ENCODE measurements around the gene SLC6A3. TPM values are rescaled to one million over a fixed set of nuclear protein-coding genes. Genes with fewer than 3 reads are reported as not detected.
A peak's percentile ranks its signal among the peaks of the same experiment; 100 is the strongest.

SLC6A3 gene
- total RNA-seq, 4 donors from 2014 or later, result 0.16 TPM; not detected in 3

GRCh38 chr5:1436036-1436435, 9.2 kb downstream of the SLC6A3 start:
- no peak for TF ChIP-seq CTCF (IDR thresholded peaks at IDR 0.05)
- no peak for TF ChIP-seq POLR2A (IDR thresholded peaks at IDR 0.05)
- no peak for TF ChIP-seq POLR2AphosphoS5 (IDR thresholded peaks at IDR 0.05)
- TF ChIP-seq EP300 (IDR thresholded peaks at IDR 0.05), result no peak
- Histone ChIP-seq H3K4me3 (no peak overlapping the region), H3K9me3 (no peaks in the 10 kb centered on the region), H3K4me1 (no peaks in the 10 kb centered on the region), H3K36me3 (no peaks in the 10 kb centered on the region), H3K27ac (no peak overlapping the region), H3K27me3 (peaks cover 24% of the 10 kb centered on the region)
- WGBS, result 83% methylated on average over 2 of the region's 10 CpGs
- DNase-seq (ENCODE audit: low spot score in 2 of 2), result no peak

- Histone ChIP-seq H3K4me1 (no peaks in the 10 kb centered on the region), H3K27me3 (peaks cover 19% of the 10 kb centered on the region), H3K36me3 (no peaks in the 10 kb centered on the region), H3K27ac (no peak overlapping the region), H3K4me3 (no peak overlapping the region), H3K9me3 (no peaks in the 10 kb centered on the region)
- peak in 1 of 2 donors; percentile 67 for DNase-seq (ENCODE audit: low spot score in 2 of 2)
- WGBS, result 92% methylated on average over 2 of the region's 2 CpGs
- TF ChIP-seq POLR2AphosphoS5 (IDR thresholded peaks at IDR 0.05), result no peak
- no peak for TF ChIP-seq POLR2A (IDR thresholded peaks at IDR 0.05)
- TF ChIP-seq EP300 (IDR thresholded peaks at IDR 0.05), result no peak
- no peak for TF ChIP-seq CTCF (IDR thresholded peaks at IDR 0.05)
Measured at GRCh38 chr5:1435369-1435768, 9.9 kb downstream of the SLC6A3 start.

- Histone ChIP-seq H3K4me1 (no peaks in the 10 kb centered on the region), H3K4me3 (no peak overlapping the region), H3K27me3 (peaks cover 4% of the 10 kb centered on the region), H3K27ac (no peak overlapping the region), H3K9me3 (no peaks in the 10 kb centered on the region), H3K36me3 (no peaks in the 10 kb centered on the region)
- TF ChIP-seq POLR2AphosphoS5 (IDR thresholded peaks at IDR 0.05), result no peak
- no peak for TF ChIP-seq EP300 (IDR thresholded peaks at IDR 0.05)
- no peak for TF ChIP-seq POLR2A (IDR thresholded peaks at IDR 0.05)
- no peak for TF ChIP-seq CTCF (IDR thresholded peaks at IDR 0.05)
- peak; percentile 35 to 76 for DNase-seq (ENCODE audit: low spot score in 2 of 2)
- WGBS, result 93% methylated on average over 15 of the region's 15 CpGs
Measured at GRCh38 chr5:1432296-1432695, 12.9 kb downstream of the SLC6A3 start.

GRCh38 chr5:1431896-1432295, 13.3 kb downstream of the SLC6A3 start:
- H3K27me3 ChIP-seq, result peaks cover 4% of the 10 kb centered on the region
- peaks cover 4% of the 10 kb centered on the region for H3K9me3 ChIP-seq
- TF ChIP-seq POLR2AphosphoS5 (IDR thresholded peaks at IDR 0.05) (no peak), EP300 (IDR thresholded peaks at IDR 0.05) (no peak), POLR2A (IDR thresholded peaks at IDR 0.05) (no peak), CTCF (IDR thresholded peaks at IDR 0.05) (no peak)
- H3K27ac ChIP-seq, result no peak overlapping the region
- no peaks in the 10 kb centered on the region for H3K36me3 ChIP-seq
- no peaks in the 10 kb centered on the region for H3K4me1 ChIP-seq
- no peak overlapping the region for H3K4me3 ChIP-seq
- WGBS, result 83% methylated on average over 7 of the region's 8 CpGs
- no peak for DNase-seq (ENCODE audit: low spot score in 2 of 2)

DNA sequence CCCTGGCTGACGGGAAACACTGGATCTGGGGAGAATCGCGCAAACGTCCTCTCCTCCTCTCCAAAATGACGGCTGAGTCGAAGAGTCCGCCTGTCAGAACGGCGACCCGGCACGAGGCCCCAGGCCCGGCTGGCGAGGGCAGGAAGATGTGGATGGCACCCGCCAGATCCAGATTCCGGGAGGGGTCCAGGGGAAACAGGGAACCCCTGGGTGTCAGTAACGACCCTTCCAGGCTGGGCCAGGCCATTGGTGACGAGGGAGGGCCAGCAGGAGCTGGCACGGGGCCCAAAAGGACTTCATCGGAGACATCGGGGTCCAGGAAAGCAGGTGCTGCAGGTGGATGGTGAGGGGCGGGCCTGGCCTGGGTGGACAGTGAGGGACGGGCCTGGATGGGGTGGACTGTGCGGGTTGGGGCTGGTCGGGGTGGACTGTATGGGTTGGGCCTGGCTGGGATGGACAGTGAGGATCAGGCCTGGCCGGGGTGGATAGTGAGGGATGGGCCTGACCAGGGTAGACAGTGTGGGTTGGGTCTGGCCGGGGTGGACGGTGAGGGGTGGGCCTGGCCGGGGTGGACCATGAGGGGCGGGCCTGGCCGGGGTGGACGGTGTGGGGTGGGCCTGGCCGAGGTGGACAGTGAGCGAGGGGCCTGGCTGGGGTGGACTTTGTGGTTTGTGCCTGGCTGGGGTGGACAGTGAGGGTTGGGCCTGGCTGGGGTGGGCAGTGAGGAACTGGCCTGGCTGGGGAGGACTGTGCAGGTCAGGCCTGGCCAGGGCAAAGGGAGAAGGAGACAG, 14.0 kb downstream of the SLC6A3 start:
- Histone ChIP-seq H3K4me1 (no peaks in the 10 kb centered on the region), H3K27ac (no peak overlapping the region), H3K36me3 (no peaks in the 10 kb centered on the region), H3K4me3 (no peak overlapping the region), H3K27me3 (peaks cover 4% of the 10 kb centered on the region), H3K9me3 (peaks cover 4% of the 10 kb centered on the region)
- whole genome bisulfite sequencing, result 86% methylated on average over 31 of the region's 33 CpGs
- TF ChIP-seq EP300 (IDR thresholded peaks at IDR 0.05) (no peak), POLR2AphosphoS5 (IDR thresholded peaks at IDR 0.05) (no peak), CTCF (IDR thresholded peaks at IDR 0.05) (no peak), POLR2A (IDR thresholded peaks at IDR 0.05) (no peak)
- peak; percentile 54 to 66 for DNase-seq (ENCODE audit: low spot score in 2 of 2)

All from suprapubic skin (tissue), 4 donors.